Smooth muscle cell (in vitro differentiated cells): ENCODE data around the gene ATP13A3. TPM values are rescaled to one million over a fixed set of nuclear protein-coding genes. Genes with fewer than 3 reads are reported as not detected.

ENCODE experiments used
- DNase-seq: peaks from one replicate; lab custom pipeline; 2025; ENCODE audit not compliant: unreplicated experiment; lab: John Stamatoyannopoulos, UW
- H2AFZ ChIP-seq: fragments of 200-600 bp; sonication (generic); 2 replicates; pipeline ENCODE4 v1.6.0; 2016; ENCODE audit warnings: antibody characterized with exemption, low read depth, mild to moderate bottlenecking
- H3F3A ChIP-seq: fragments of 200-600 bp; sonication (generic); 2 replicates; pipeline ENCODE4 v1.6.0; 2017; ENCODE audit warnings: antibody characterized with exemption, low read depth
- H3K27ac ChIP-seq: fragments of 200-600 bp; sonication (generic); 2 replicates; pipeline ENCODE4 v1.5.1; 2016; ENCODE audit warnings: low read depth, mild to moderate bottlenecking
- H3K27me3 ChIP-seq: fragments of 200-600 bp; sonication (generic); 2 replicates; pipeline ENCODE4 v1.6.1; 2016; ENCODE audit warnings: low read depth, mild to moderate bottlenecking
- H3K36me3 ChIP-seq: fragments of 200-600 bp; sonication (generic); 2 replicates; pipeline ENCODE4 v1.5.1; 2016; ENCODE audit warnings: low read depth
- H3K4me1 ChIP-seq: fragments of 200-600 bp; sonication (generic); 2 replicates; pipeline ENCODE4 v1.5.1; 2016; ENCODE audit warnings: low read depth
- H3K4me2 ChIP-seq: fragments of 200-600 bp; sonication (generic); 2 replicates; pipeline ENCODE4 v1.6.0; 2016; ENCODE audit warnings: mild to moderate bottlenecking
- H3K4me3 ChIP-seq: fragments of 200-600 bp; sonication (generic); 2 replicates; pipeline ENCODE4 v1.5.1; 2016; ENCODE audit warnings: mild to moderate bottlenecking
- H3K79me2 ChIP-seq: fragments of 200-600 bp; sonication (generic); 2 replicates; pipeline ENCODE4 v1.6.0; 2016; ENCODE audit warnings: low read depth, mild to moderate bottlenecking
- H3K9ac ChIP-seq: fragments of 200-600 bp; sonication (generic); 2 replicates; pipeline ENCODE4 v1.6.0; 2016; ENCODE audit warnings: low read depth
- H3K9me3 ChIP-seq: fragments of 200-600 bp; sonication (generic); replicated peaks from 2 replicates; pipeline ENCODE4 v1.5.1; 2016; ENCODE audit warnings: low read depth
- H4K20me1 ChIP-seq: fragments of 200-600 bp; sonication (generic); 2 replicates; pipeline ENCODE4 v1.6.0; 2016; ENCODE audit warnings: low read depth
- CTCF ChIP-seq: fragments of 200-600 bp; sonication (generic); IDR thresholded peaks from 2 replicates; pipeline ENCODE4 v1.5.1; 2017; ENCODE audit warnings: borderline replicate concordance, mild to moderate bottlenecking, antibody characterized with exemption; ENCODE audit not compliant: insufficient read depth, poor library complexity, severe bottlenecking
- WGBS: methylation state at CpG from one replicate; pipeline ENCODE4 v1.1.7; 2016; ENCODE audit warnings: low lambda C conversion rate; 5-methylcytosine and 5-hydroxymethylcytosine counted together
- polyA plus RNA-seq: library from polyadenylated mRNA; unstranded; fragments of >200 nt; fragmentation: Nextera tagmentation; extraction: Ambion mirVana; gene quantifications from 2 replicates; pipeline ENCODE4 v1.2.1, GENCODE V29; 2016
- total RNA-seq: library from RNA; depleted of rRNA; stranded (reverse); fragments of >200 nt; gene quantifications from 2 replicates; pipeline ENCODE4 v1.2.3, GENCODE V29; 2014

ATP13A3 gene
- total and polyA plus RNA-seq, 2 experiments from 2014 or later = 13.5 to 65.3 TPM

DNA sequence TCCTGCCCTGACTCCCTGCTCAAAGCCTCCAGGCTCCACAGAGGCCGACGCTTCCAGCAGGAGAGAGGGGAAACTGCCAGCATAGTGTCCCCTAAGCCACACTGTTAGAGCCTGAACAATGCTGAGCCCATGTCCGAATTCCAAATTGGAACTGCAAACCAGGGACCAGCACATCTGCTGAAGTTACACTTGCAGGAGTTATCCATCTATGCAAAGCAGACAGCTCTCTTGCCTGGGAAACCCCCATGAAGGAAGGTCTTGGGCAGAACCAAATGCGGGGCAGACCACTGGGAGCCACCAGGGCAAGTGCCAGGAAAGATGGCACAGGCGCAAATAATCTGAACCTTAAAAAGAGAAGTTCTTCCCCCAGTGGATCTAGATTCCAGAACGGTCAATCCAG is 117.9 kb downstream of the ATP13A3 start:
- TF ChIP-seq CTCF = no peak
- no peaks in the 10 kb centered on the region for H3K36me3 ChIP-seq
- no peak overlapping the region for H3K4me3 ChIP-seq
- H3K79me2 ChIP-seq = no peaks in the 10 kb centered on the region
- DNase-seq = no peak
- peak overlapping the region; percentile 74 for H3K4me2 ChIP-seq
- no peaks in the 10 kb centered on the region for H3K9me3 ChIP-seq
- no peaks in the 10 kb centered on the region for H3K27me3 ChIP-seq
- H4K20me1 ChIP-seq = no peaks in the 10 kb centered on the region
- no peak overlapping the region for H3K27ac ChIP-seq
- no peak overlapping the region for H3K9ac ChIP-seq
- WGBS = 81% methylated on average over 6 of the region's 6 CpGs
- peaks cover 8% of the 10 kb centered on the region for H3F3A ChIP-seq
- H3K4me1 ChIP-seq = peaks cover 20% of the 10 kb centered on the region
- H2AFZ ChIP-seq = no peak overlapping the region

- DNase-seq = no peak
- Histone ChIP-seq H3K36me3 (no peaks in the 10 kb centered on the region), H3K9ac (no peak overlapping the region), H3K4me1 (peaks cover 20% of the 10 kb centered on the region), H3K27ac (peak overlapping the region; percentile 63), H3F3A (peaks cover 8% of the 10 kb centered on the region), H3K4me2 (peak overlapping the region; percentile 43), H2AFZ (no peak overlapping the region), H4K20me1 (no peaks in the 10 kb centered on the region), H3K27me3 (no peaks in the 10 kb centered on the region), H3K79me2 (no peaks in the 10 kb centered on the region), H3K9me3 (no peaks in the 10 kb centered on the region), H3K4me3 (no peak overlapping the region)
- TF ChIP-seq CTCF = no peak
- 40% methylated on average over 18 of the region's 18 CpGs for WGBS
These were observed 118.6 kb downstream of the ATP13A3 start for GRCh38 chr3:194367992-194368841.

DNA sequence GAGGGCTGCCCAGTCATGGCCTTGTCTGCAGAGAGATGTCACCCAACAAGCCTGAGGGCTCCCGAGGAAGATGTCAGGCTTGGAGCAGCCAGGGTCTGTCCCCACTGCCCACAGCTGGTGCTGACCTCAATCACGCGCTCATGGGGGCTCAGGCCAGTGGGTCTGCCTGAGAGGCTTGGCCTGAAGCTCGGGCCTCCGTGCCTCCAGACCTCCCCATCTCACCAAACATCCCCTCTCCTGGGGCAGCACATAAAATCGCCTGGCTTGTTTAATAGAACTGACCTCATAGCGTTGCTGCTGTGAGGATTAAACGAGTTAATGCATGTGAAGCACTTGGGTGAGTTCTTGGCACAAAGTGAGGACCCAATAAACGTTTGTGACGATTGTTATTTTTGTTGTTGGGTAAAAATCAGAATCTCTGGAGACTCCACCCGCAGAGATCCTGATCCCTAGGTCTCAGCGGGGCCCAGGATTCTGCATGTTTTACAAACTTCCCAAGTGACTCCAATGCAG is 120.8 kb downstream of the ATP13A3 start:
- 86% methylated on average over 12 of the region's 12 CpGs for WGBS
- Histone ChIP-seq H3K9ac (no peak overlapping the region), H3K9me3 (no peaks in the 10 kb centered on the region), H3K27me3 (no peaks in the 10 kb centered on the region), H3K4me3 (no peak overlapping the region), H4K20me1 (no peaks in the 10 kb centered on the region), H3K36me3 (no peaks in the 10 kb centered on the region), H3K79me2 (no peaks in the 10 kb centered on the region), H3K4me1 (peaks cover 20% of the 10 kb centered on the region), H3K27ac (no peak overlapping the region), H3F3A (peaks cover 8% of the 10 kb centered on the region), H2AFZ (no peak overlapping the region), H3K4me2 (peak overlapping the region; percentile 29)
- DNase-seq = no peak
- no peak for TF ChIP-seq CTCF
